HepG2 (cell line): ENCODE results near the gene LPCAT4. TPM values are rescaled to one million over a fixed set of nuclear protein-coding genes. Genes with fewer than 3 reads are reported as not detected.
A peak's percentile ranks its signal among the peaks of the same experiment; 100 is the strongest.

Source experiments
- BCL6 ChIP-seq: IDR thresholded peaks from 2 replicates; pipeline ENCODE4 v1.6.1; 2016; ENCODE audit warnings: missing genetic modification reagents, missing compliant biosample characterization
- BRCA1 ChIP-seq: sonication (generic); formaldehyde crosslinking; IDR thresholded peaks from 2 replicates; pipeline ENCODE4 v1.4.0; 2020; ENCODE audit warnings: missing genetic modification reagents
- CBX1 ChIP-seq: IDR thresholded peaks from one replicate; pipeline ENCODE4 v1.6.1; 2016; ENCODE audit warnings: antibody characterized with exemption, low read depth
- DNMT1 ChIP-seq: sonication (generic); formaldehyde crosslinking; IDR thresholded peaks from 2 replicates; pipeline ENCODE4 v1.5.1; 2020; ENCODE audit warnings: mild to moderate bottlenecking, missing genetic modification reagents
- EHMT2 ChIP-seq: fragments of 200-600 bp; sonication (generic); IDR thresholded peaks from 2 replicates; pipeline ENCODE4 v1.7.0; 2017; ENCODE audit warnings: antibody characterized with exemption, low read depth, low read length, borderline replicate concordance
- GLI4 ChIP-seq: sonication (generic); formaldehyde crosslinking; IDR thresholded peaks from 2 replicates; pipeline ENCODE4 v1.5.1; 2020; ENCODE audit warnings: missing genetic modification reagents, mild to moderate bottlenecking, moderate library complexity, borderline replicate concordance
- HINFP ChIP-seq: sonication (generic); formaldehyde crosslinking; IDR thresholded peaks from 2 replicates; pipeline ENCODE4 v1.4.0; 2020; ENCODE audit warnings: low read depth, mild to moderate bottlenecking, missing genetic modification reagents
- ISL2 ChIP-seq: sonication (generic); formaldehyde crosslinking; IDR thresholded peaks from 2 replicates; pipeline ENCODE4 v1.5.0; 2020; ENCODE audit warnings: missing genetic modification reagents
- MEIS1 ChIP-seq: sonication (generic); formaldehyde crosslinking; IDR thresholded peaks from 2 replicates; pipeline ENCODE4 v1.9.0; 2021; ENCODE audit warnings: mild to moderate bottlenecking, missing genetic modification reagents, moderate library complexity, borderline replicate concordance
- MEIS2 ChIP-seq: sonication (generic); formaldehyde crosslinking; IDR thresholded peaks from 2 replicates; pipeline ENCODE4 v1.9.0; 2021; ENCODE audit warnings: mild to moderate bottlenecking, missing genetic modification reagents
- MTF1 ChIP-seq: sonication (generic); formaldehyde crosslinking; IDR thresholded peaks from 2 replicates; pipeline ENCODE4 v1.5.0; 2020; ENCODE audit warnings: missing genetic modification reagents
- MXD1 ChIP-seq: sonication (generic); formaldehyde crosslinking; IDR thresholded peaks from 2 replicates; pipeline ENCODE4 v1.4.0; 2020; ENCODE audit warnings: mild to moderate bottlenecking, missing genetic modification reagents
- NRL ChIP-seq: sonication (generic); formaldehyde crosslinking; IDR thresholded peaks from 2 replicates; pipeline ENCODE4 v1.5.0; 2020; ENCODE audit warnings: missing genetic modification reagents, mild to moderate bottlenecking, moderate library complexity, borderline replicate concordance
- PRDM15 ChIP-seq: sonication (generic); formaldehyde crosslinking; IDR thresholded peaks from 2 replicates; pipeline ENCODE4 v1.4.0; 2020; ENCODE audit warnings: missing genetic modification reagents
- SIX1 ChIP-seq: sonication (generic); formaldehyde crosslinking; IDR thresholded peaks from 2 replicates; pipeline ENCODE4 v1.4.0; 2020; ENCODE audit warnings: missing genetic modification reagents, borderline replicate concordance
- SMAD1 ChIP-seq: sonication (generic); formaldehyde crosslinking; IDR thresholded peaks from 2 replicates; pipeline ENCODE4 v1.4.0; 2020; ENCODE audit warnings: missing genetic modification reagents, low read depth, mild to moderate bottlenecking, borderline replicate concordance
- SMAD9 ChIP-seq: sonication (generic); formaldehyde crosslinking; IDR thresholded peaks from 2 replicates; pipeline ENCODE4 v1.5.1; 2020; ENCODE audit warnings: mild to moderate bottlenecking, missing genetic modification reagents
- ZBTB7A ChIP-seq: sonication (generic); formaldehyde crosslinking; IDR thresholded peaks from 2 replicates; pipeline ENCODE4 v1.8.0; 2022; ENCODE audit warnings: mild to moderate bottlenecking, missing genetic modification reagents
- ZFP36L1 ChIP-seq: sonication (generic); formaldehyde crosslinking; IDR thresholded peaks from 2 replicates; pipeline ENCODE4 v1.8.0; 2022; ENCODE audit warnings: mild to moderate bottlenecking, missing genetic modification reagents, moderate library complexity
- ZGPAT ChIP-seq: IDR thresholded peaks from 2 replicates; pipeline ENCODE4 v1.6.1; 2016; ENCODE audit warnings: mild to moderate bottlenecking
- ZNF235 ChIP-seq: sonication (generic); formaldehyde crosslinking; IDR thresholded peaks from 2 replicates; pipeline ENCODE4 v1.8.1; 2023; ENCODE audit warnings: mild to moderate bottlenecking, missing genetic modification reagents, borderline replicate concordance
- ZNF746 ChIP-seq: sonication (generic); formaldehyde crosslinking; IDR thresholded peaks from 2 replicates; pipeline ENCODE4 v1.8.0; 2022; ENCODE audit warnings: mild to moderate bottlenecking, missing genetic modification reagents
- polyA plus RNA-seq, 8 experiments: library from polyadenylated mRNA; depleted of rRNA in 3 of 8; stranded (reverse) in 7 of 8; unstranded in 1 of 8; fragments of >200 nt; fragmentation: Illumina TruSeq in 4 of 8; extraction: Trizol in 4 of 8; gene quantifications; 2 replicates each; pipeline versions ENCODE4 v1.2.1 to v1.2.3, GENCODE V29; 2011 to 2016; ENCODE audit warnings: low read depth in 4 of 8, missing spikeins in 1 of 8, mixed read lengths in 1 of 8; ENCODE audit not compliant: insufficient read depth in 1 of 8
- total RNA-seq, 5 experiments: library from RNA; depleted of rRNA; stranded (reverse); fragments of >200 nt; fragmentation: Illumina TruSeq; extraction: Trizol; gene quantifications; 2 replicates each; pipeline ENCODE4 v1.2.3, GENCODE V29; 2016; ENCODE audit warnings: low read depth in 1 of 5

Gene LPCAT4
- total and polyA plus RNA-seq, 2 of the 13 experiments (the other 11 are each of a cell fraction or from before 2014, with no cell fraction given), result 8.1 to 57.1 TPM

GRCh38 chr15:34367101-34368081, at the start of gene LPCAT4 (continued):
- no peak for TF ChIP-seq SIX1 (CRISPR knock-in tag)
- TF ChIP-seq ZNF746 (CRISPR knock-in tag), result no peak
- peak; percentile 90; the same call in 1 of the 2 replicates for TF ChIP-seq DNMT1 (CRISPR knock-in tag)
- no peak for TF ChIP-seq MTF1 (CRISPR knock-in tag)
- TF ChIP-seq MXD1 (CRISPR knock-in tag), result peak; percentile 91
- TF ChIP-seq ZBTB7A (CRISPR knock-in tag), result no peak; the same call in 1 of the 2 replicates
- no peak for TF ChIP-seq CBX1
- TF ChIP-seq BRCA1 (CRISPR knock-in tag), result no peak
- no peak for TF ChIP-seq PRDM15 (CRISPR knock-in tag)
- peak; percentile 86 for TF ChIP-seq ZGPAT
- TF ChIP-seq MEIS2 (CRISPR knock-in tag), result no peak; the same call in 1 of the 2 replicates
- TF ChIP-seq ZNF235, result no peak
- 0 out of 2 replicates have a peak, but pooled peaks have one; percentile 58 for TF ChIP-seq SMAD1
- peak; percentile 49; the same call in 1 of the 2 replicates for TF ChIP-seq BCL6
- no peak for TF ChIP-seq EHMT2
- no peak for TF ChIP-seq MEIS1 (CRISPR knock-in tag)
- TF ChIP-seq NRL (CRISPR knock-in tag), result peak; percentile 76; the same call in 1 of the 2 replicates
- no peak for TF ChIP-seq ZFP36L1
- TF ChIP-seq SMAD9, result no peak
- no peak for TF ChIP-seq GLI4 (CRISPR knock-in tag)
- TF ChIP-seq HINFP (CRISPR knock-in tag), result peak; percentile 76; the same call in 1 of the 2 replicates
- peak; percentile 55 for TF ChIP-seq ISL2 (CRISPR knock-in tag)
